Activated CD8-positive, alpha-beta memory T cell treated with anti-CD3 and anti-CD28 coated beads for 4 hours (primary cell): ENCODE results near the gene MAEA.
A peak's percentile ranks its signal among the peaks of the same experiment; 100 is the strongest.

Experiments used
- DNase-seq, 2 donors: peaks; one replicate each; pipeline ENCODE4 v3.0.0-alpha.2; 2020; ENCODE audit warnings: low read depth in 2 of 2

Gene MAEA

DNA sequence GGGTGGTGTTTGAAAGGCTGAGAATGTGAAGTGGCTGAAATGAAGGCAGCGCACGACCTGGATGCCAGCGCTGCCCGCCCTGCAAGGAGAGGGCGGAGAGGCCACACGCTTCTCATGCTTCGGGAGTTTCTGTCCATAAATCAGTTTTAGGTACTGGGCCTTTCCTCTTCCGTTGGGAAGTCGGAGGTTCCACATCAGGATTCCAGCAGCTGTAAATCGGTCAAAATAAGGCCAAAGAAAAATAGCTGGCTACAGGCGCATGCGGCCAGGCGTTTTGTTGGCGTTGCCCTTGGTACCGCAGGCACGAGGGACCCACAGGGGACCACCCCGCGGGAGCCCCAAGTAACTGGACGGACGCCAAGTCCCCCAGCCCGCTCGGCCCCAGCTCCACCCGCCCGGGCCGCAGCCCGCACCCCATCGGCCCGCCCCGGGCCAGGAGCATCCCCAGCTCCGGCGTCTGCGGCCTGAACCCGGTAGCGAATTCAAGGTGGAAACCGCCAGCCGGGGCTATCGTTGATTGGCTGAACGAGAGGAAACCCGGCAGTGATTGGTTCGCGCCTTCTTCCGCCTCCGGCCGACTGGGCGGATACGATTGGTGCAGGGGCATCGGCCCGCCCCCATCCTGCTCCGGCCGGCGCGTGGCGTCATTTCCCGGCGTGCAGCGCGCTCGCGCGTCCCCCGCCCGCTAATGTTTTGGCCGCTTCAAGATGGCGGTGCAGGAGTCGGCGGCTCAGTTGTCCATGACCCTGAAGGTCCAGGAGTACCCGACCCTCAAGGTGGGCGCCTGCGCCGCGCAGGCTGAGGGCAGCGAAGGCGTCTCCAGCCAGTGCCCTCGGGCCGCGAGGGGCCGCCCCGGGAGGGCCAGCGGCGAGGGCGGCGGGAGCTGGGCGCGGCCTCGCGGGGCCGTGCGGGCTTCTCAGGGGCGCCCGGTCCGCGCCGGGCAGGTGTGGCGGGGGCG lies at the start of gene MAEA:
TSS of gene MAEA (plus strand) at position 685 of the 958 bp plus-strand sequence. CDS start at position 708, 23 bp downstream.
- DNase-seq: peak; percentile 94

DNA sequence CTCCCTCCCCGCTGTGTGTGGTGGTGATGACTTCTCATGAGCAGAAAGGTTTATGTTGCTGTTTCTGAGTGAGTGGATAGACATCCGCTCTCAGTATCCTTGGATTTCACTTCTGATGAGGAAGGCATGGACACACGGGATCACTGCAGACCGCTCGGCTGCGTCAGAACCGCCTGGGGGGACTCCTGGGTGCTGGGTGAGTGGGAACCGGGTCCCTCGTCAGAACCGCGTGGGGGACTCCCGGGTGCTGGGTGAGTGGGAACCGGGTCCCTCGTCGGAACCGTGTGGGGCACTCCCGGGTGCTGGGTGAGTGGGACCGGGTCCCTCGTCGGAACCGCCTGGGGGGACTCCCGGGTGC lies 49.8 kb upstream of the MAEA start:
- no peak for DNase-seq

DNA sequence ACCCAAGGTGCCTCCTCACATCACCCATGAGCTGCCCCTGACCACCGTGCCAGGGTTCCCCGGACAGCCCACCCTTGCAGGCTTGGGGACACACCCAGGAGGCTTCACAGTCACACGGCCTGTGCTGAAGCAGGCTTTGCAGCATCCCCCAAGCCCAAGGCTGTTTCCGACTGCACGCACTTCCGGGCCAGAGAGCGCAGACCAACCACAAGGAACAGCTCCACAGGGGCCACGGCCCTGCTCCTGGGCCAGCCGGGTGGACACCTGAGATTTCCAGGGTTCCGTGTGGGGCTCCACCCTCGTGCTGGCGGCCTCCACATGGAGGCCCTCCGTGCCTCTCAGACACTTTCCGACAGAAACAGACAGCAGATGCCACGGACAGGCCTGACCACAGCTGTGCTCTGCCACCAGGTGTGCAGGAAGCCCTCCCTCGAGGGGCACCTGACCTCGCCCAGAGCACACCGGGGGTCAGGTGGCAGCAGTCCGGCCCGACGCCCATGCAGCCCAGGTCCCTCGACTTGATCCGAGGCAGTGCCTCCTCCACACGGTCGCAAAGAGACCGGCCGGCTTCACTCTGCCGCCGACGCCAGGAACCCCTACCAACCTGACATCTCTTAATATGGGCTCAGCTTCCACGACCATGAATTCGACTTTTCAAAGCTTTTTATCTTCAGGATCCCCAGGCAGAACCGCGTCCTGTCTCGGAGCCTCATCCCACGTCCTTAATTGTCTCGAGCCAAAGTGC lies 48.8 kb upstream of the MAEA start:
- no peak for DNase-seq

DNA sequence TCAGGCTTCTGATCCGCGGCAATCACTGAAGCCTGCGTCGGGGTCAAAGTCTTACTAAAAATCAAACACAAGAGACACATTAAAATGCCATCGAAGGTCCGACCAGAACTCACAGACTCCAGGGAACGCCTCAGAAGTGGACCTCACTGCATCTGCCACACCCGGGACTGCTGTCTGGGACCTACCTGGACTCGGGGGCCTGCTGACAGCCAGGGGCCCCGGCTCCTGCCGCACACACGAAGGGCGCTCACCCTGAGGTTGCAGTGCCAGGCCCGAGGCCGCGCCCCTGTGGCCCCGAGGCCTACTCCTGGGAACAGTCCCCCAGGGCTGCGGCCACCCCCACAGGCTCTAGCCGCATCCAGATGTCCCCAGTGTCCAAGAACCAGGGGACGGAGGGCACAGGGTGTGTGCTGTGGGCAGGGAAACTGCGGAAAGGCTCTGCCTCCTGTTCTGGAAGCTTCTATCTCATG lies 48.2 kb upstream of the MAEA start:
- no peak for DNase-seq

DNA sequence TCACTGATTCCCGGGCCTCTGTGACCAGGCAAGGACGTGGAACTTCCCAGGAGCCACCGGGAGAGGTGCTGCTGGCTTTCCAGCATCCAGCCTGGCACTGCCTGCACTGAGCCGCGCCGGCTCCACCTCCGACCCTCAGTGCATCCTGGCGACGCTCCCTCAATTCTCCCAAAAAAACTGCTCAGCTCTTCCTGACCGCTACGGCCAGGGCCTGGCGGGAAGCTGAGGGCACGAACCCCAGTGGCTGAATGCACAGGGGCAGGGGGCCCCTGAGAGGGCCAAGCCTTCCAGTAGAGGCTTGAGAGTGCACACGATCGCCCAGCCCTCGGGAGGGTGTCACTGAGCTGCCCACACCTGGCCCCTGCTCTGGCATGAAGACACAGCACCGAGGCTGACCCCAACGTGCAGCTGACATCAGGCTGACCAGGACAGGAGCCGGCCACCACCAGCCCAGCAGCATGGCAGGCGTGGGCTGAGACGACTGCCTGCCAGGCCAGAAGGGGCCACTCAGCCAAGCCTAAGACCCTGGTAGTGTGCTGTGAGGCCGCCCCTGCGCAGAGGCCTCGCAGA lies 47.7 kb upstream of the MAEA start:
- DNase-seq: no peak

DNA sequence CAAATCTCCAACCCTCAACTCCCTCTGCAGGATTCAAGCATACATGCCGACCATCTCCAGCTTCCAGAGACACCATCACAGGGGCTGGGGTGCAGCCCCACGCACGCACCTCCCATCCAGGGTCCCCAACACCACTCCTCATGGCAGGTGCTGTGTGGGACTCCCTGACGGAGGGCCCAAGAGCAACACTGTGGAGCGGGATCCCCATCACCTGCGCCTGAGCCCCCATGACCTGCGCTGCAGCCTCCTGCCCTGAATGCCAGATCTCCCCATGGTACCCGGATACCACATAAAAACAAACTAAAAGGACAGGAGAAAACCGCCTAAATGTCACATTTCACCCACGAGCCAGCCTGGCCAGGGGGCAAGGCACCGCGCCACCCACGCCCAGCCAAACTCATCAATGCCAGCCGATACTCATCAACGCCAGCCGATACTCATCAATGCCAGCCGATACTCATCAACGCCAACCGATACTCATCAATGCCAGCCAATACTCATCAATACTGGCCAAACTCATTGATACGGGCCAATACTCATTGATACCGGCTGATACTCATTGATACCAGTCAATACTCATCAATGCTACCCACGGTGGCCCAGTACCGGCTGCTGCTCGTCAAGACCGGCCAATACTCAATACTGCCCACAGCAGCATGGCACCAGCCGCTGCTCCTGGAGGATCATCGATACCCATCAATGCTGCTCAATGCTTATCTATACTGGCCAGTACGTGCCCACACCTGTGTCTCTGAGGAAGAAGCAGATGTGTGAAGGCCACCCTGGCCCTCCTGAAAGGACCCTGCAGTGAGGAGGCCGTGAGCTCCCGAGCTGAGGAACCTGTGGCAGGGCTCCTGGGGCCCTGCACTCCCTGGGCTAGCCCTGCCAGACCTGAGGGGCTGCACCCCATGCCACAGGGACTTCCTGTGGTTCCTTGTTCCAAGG lies 46.9 kb upstream of the MAEA start:
- no peak for DNase-seq

DNA sequence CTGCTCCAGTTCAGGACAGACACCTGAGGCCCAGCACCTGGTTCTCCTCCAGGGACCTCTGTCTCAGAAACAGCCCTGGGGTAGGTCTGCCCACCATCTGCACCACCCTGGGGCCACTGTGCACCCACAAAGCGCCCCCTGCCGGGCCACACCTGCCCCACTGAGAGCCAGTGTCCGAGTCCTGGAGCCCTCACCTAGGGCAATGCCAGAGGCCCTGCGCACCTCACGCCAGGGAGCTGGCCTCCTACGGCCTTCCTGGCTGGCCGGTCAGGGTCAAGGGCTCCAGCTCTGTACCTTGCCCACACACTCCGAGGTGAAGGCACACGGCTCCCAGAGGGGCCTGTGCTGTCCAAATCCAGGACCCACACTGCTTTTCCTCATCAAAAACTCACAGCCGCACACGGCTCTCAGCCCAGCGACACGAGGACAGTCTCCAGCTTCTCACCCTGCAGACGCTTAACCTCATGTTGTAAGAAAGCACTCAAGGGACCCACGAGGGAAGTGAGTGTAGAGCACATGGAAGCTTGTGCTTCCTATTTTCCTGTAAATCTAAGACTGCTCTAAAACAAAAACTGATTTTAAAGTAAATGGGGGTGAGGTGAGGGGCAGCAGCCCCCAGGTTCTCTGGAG lies 46.1 kb upstream of the MAEA start:
- DNase-seq: no peak

DNA sequence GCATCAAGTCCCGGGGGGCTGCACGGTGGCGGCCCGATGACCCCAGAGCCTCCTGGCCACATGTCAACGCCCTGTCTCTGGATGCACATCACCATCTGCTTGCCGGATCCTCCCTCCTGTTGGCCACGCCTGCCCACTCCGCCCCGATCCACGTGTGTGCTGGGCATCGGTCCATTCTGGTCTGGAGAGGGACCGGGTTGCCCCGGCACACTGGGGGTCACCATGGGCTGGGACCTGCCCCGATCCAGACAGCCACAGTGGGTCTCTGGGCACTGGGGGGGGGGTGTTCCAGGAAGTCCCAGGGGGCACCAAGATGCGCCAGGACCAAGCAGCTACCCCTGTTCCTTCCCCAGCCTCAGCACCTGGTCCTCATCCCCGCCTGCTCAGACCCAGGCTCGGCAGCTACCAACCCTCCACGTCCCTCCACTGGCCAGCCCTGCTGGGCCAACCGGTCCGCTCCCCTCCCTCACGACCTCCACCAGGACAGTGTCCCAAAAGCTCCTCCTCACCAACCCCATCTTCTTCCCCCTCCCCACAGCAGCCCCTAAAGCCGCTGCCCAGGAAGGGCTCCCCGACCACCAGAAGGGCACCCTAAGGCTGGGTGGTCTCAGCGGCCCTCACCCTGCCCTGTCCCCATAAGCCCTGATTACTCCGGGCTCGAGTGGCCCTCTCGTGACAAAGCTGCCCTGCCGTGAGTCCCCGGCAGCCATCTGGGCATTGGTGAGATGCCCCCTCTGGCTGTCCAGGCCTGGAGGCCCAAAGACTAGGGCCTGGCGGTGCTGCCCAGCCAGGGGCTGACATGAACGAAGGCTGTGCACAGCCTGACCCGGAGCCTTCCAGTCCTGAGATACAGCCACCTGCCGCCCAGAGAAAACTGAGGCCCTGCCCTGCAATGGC lies 45.4 kb upstream of the MAEA start:
- no peak for DNase-seq

DNA sequence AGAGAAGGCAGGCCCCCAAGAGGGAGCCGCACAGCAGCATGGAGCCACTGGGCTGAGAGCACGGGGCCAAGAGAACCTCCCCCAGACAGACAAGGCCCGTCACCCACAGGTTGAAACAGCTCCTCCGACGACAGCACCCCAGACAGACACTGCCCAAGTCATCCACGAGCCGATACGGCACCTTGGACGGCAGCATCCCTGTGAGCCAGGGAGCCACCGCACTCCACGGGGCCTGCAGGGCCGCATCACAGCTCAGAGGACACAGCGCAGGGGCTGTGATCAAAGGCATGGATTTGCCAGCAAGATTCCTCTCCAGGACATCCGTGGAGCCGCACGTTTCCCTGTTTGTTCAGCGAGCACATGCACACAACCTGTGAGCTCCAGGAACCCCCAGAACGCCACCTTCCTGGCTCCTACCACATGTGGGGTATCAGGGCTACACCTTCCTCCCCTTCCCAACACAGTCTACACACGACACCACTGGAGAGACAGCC lies 44.7 kb upstream of the MAEA start:
- DNase-seq: no peak

DNA sequence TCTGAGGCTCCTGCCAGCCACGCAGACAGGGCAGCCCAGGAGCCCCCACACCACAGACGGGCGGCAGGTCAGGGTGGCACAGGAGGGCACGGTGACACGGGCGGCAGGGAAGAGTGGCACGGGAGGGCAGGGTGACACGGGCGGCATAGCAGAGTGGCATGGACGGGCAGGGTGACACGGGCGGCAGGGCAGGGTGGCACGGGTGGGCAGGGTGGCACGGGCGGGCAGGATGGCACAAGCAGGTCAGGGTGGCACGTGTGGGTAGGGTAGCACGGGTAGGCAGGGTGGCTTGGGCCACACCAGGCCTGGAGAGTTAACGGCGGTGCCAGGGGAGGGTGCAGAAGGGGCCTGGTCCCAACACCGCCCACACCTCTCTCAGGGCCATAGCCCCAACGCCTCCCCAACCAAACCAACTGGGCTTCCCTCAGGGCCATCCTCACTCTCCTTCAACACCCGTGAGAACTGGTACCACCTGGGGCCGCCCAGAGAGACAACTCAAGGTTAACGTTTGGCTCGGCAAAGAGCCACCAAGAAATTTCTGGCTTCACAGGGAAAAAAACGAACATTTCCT lies 44.1 kb upstream of the MAEA start:
- no peak for DNase-seq

DNA sequence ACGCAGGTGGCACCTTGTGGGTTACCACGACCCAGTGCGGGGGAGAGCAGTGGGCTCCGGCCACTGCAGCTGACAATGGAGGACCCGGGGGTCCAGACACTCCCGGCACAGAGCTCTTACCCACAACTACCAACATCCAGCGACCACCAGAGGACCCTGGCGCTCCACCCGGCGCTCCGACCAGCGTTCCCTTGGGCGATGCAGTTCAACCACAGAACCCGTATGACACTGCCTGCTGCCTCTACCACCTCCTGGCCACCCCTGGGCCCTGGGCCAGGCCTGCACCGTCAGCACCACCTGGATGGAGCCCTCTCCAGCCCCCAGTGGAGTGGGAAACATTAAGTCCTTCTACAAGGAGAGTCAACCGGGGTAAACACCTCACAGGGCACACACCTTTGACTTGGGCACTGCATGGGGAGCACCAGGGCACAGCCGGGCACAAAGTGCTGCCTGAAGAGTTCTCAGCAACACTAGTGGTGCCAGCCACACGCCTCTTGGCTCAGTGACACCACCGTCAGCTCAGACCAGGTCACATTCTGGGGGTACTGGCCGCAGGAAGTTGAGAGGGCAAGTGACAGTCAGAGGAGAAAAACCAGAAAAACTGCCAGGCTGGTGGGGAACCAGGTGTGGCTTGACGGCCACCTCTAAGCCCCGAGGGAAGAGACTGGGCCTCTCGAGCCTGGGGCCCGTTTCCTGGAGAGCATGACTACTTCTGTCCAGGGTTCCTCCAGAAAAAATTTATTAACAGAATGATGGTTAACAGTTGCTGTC lies 43.4 kb upstream of the MAEA start:
- DNase-seq: no peak

DNA sequence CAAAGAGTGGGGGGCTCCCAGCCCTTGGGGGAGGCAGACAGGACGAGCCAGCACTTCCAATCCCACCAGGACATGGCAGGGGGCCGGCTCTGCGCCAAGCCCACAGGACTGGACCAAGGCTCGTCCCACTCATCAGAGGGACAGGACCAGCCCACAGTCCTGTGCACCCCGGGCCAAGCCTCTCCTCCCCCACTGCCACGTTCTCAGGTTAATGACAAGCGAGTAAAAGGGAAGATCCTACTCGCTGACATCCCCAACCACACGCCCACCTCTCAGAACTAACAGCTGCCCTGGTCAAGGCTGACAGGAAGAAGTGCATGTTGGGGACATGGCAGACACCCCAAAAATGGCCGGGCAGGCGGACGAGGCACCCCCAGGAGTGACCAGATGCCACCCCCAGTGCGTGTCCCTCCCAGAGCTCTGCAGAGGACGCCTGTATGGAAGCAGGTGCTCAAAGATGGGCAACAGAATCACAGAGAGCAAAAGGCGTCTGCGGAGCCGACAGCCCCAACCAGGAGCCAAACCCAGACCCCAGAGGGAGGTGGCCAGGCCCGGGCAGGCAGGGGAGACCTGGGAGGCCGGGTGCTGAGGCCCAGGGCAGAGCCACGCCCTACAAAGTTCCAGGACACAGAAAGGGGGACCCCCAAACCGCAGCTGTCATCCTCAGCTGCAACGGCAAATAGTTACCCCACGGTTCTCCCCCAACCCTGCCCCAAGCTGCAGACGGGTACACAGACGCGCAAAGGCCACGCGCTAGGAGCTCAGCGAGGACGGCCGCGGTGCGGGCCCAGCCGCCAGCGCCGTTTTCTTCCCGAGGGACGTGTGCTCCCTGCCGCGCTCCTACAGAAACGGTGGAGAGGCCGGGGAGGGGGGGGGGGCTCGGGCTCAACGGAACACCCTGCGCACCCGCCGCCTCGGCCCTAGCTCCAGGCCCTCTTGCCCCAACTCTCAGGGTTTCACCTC lies 42.5 kb upstream of the MAEA start:
- no peak for DNase-seq

DNA sequence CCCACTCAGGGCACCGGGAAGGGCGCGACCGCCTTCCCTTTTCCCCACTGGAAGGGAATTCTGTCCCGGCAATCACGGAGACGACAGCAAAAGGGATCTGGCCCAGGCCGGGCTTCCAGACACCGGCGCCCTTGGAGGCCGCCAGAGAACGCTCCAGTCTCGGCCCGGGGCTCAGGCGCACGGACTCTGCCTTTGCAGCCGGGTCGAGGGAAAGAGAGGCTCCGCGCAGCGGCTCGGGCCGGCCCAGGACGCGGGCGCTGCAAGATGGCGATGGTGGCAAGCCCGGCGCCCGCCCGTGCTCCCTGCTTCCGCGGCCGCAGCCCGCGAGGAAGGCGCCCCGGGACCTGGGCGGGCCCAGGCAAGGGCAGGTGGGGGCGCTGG lies 41.8 kb upstream of the MAEA start:
- DNase-seq: no peak

DNA sequence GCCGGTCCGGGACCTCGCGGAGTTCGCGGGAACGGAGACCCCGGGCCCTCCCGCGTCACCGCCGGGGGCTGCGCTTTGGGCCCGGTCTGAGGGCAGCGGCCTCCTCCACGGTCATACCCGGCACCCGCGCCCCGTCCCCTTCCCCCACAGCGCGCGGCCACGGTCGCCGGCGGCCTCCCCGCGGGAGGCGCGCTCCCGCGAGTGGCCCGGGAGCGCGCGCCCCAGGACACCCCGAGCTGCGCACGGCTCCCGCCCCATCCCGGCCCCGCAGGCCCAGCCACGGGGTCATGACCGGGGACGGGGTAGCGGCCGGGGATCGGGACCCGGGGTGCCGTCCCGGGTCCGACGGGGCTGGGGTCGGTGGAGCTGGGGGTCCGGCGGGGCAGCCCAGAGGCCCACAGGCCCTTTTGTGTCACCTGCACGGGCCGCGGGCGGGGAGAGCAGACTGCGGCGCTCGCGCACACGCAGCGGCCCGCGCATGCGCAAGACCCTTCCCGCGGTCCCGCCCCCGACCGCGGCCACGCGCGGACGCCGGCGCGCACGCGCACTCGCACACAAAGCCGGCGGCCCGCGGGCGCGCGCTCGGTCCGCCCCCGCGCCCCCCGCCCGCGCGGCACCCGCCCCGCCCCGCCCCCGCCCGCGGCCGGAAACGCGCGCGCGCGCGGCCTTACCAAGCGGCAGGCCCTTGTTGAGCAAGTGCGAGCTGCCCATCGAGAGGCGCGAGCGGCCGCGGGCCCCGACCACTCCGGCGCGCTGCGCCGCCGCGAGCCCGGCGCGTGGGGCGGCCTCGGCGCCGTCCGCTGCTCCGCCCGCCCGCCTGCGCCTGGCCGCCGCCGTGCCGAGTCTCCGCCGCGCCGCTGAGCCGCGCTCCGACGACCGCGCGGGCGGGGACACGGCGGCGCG lies 41.2 kb upstream of the MAEA start, which contains the start of gene CTBP1:
TSS of gene CTBP1 (minus strand) at position 886 of the 903 bp plus-strand sequence. CDS start 7,799 bp downstream, outside the sequence.
- DNase-seq: peak; percentile 61 to 66

DNA sequence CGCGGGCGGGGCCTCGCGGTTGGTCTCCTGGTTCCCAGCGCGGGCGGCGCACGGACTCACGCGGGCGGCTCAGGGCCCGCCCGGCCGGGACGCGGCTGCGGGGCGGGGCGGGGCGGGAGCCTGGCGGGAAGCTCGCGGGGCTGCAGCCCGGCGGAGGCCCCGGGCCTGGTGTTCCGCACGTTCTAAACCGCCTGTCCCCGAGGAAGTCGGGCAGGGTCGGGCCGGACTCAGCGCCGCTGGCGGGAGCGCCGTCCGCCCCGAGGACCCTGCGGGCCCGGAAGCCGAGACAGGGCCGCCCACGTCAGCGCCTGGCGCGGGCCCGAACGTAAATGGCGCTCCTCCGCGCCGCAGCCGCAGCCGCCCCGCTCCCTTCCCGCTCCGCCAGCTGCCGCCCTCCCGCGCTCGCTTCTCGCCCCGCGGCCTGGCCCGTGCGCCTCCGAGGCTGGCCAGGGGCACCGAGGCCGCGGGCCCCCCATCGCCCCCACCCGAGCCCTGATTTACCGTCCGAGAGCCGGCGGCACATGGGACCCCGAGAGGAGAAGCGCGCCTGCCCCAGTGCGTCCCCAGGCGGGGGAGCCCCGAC lies 40.5 kb upstream of the MAEA start:
- DNase-seq: peak; percentile 64 to 66
